GM19043 (cell line): ENCODE measurements around the gene NDUFAB1.
A peak's percentile ranks its signal among the peaks of the same experiment; 100 is the strongest.
"Not testable (repeated sequence)": the region's sequence is repeated elsewhere in the genome, so short reads cannot be mapped to it uniquely, and the experiment has no call there.

Source experiments
- ATAC-seq: cut with Tn5 transposase; IDR thresholded peaks from one replicate; pipeline ENCODE4 v1.9.1; 2021; ENCODE audit warnings: low read depth; ENCODE audit not compliant: unreplicated experiment

NDUFAB1 gene

GRCh38 chr16:23595951-23596720 lies at the start of gene NDUFAB1:
NDUFAB1 (minus strand) TSS chr16:23596316; CDS start chr16:23596290, 26 bp downstream.
- peak; percentile 84 for ATAC-seq

- no peak for ATAC-seq
These were observed 46.2 kb upstream of the NDUFAB1 start for GRCh38 chr16:23642246-23642774.

- ATAC-seq: peak; percentile 95
These were observed 45.0 kb upstream of the NDUFAB1 start, which contains the start of the genes DCTN5 and PALB2 for GRCh38 chr16:23640931-23641765. DCTN5 (plus strand) TSS chr16:23641466; CDS start chr16:23641543, 77 bp downstream. PALB2 (minus strand) TSS chr16:23641310; CDS start chr16:23641157, 153 bp downstream.

- no peak for ATAC-seq
These were observed 44.5 kb upstream of the NDUFAB1 start for GRCh38 chr16:23640615-23640930.

- ATAC-seq: no peak
These were observed 39.8 kb upstream of the NDUFAB1 start for GRCh38 chr16:23635958-23636357.

- no peak for ATAC-seq
These were observed 38.4 kb upstream of the NDUFAB1 start for GRCh38 chr16:23634461-23635036.

GRCh38 chr16:23631874-23632273 lies 35.8 kb upstream of the NDUFAB1 start:
- not testable (repeated sequence) for ATAC-seq

- no peak for ATAC-seq
These were observed 33.4 kb upstream of the NDUFAB1 start for GRCh38 chr16:23629516-23629915.

- no peak for ATAC-seq
These were observed 28.0 kb upstream of the NDUFAB1 start for GRCh38 chr16:23624092-23624491.

GRCh38 chr16:23615805-23616204 lies 19.7 kb upstream of the NDUFAB1 start:
- ATAC-seq: no peak

GRCh38 chr16:23611936-23612335 lies 15.8 kb upstream of the NDUFAB1 start:
- ATAC-seq: no peak

- not testable (repeated sequence) for ATAC-seq
These were observed 14.8 kb upstream of the NDUFAB1 start for GRCh38 chr16:23610905-23611304.

GRCh38 chr16:23609929-23610328 lies 13.8 kb upstream of the NDUFAB1 start:
- ATAC-seq: no peak

GRCh38 chr16:23608194-23608593 lies 12.1 kb upstream of the NDUFAB1 start:
- ATAC-seq: no peak

GRCh38 chr16:23607726-23608125 lies 11.6 kb upstream of the NDUFAB1 start:
- ATAC-seq: no peak

- ATAC-seq: no peak
These were observed 1.1 kb upstream of the NDUFAB1 start for GRCh38 chr16:23597003-23597756.

- no peak for ATAC-seq
These were observed 718 bp downstream of the NDUFAB1 start for GRCh38 chr16:23595246-23595950.

- no peak for ATAC-seq
These were observed 1.9 kb downstream of the NDUFAB1 start for GRCh38 chr16:23594186-23594585.

- no peak for ATAC-seq
These were observed 5.9 kb downstream of the NDUFAB1 start for GRCh38 chr16:23590181-23590580.

GRCh38 chr16:23587726-23588125 lies 8.4 kb downstream of the NDUFAB1 start:
- no peak for ATAC-seq
